Measurements from ENCODE around the gene TRIM71.
"Not testable (repeated sequence)": the region's sequence is repeated elsewhere in the genome, so short reads cannot be mapped to it uniquely, and the experiment has no call there.

DNA sequence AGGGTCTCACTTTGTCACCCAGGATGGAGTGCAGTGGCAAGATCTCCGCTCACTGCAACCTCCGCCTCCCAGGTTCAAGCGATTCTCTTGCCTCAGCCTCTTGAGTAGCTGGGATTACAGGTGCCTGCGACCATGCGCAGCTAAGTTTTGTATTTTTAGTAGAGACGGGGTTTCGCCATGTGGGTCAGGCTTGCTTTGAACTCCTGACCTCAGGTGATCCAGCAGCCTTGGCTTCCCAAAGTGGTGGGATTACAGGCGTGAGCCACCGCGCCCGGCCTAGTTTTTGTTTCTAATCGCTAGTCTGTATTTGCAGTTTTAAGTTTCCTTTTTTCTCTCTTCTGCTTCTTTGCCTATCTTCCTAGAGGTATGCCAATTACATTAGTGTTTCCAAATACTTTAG lies 127.8 kb downstream of the TRIM71 start:
- TF ChIP-seq, protein P1, sequence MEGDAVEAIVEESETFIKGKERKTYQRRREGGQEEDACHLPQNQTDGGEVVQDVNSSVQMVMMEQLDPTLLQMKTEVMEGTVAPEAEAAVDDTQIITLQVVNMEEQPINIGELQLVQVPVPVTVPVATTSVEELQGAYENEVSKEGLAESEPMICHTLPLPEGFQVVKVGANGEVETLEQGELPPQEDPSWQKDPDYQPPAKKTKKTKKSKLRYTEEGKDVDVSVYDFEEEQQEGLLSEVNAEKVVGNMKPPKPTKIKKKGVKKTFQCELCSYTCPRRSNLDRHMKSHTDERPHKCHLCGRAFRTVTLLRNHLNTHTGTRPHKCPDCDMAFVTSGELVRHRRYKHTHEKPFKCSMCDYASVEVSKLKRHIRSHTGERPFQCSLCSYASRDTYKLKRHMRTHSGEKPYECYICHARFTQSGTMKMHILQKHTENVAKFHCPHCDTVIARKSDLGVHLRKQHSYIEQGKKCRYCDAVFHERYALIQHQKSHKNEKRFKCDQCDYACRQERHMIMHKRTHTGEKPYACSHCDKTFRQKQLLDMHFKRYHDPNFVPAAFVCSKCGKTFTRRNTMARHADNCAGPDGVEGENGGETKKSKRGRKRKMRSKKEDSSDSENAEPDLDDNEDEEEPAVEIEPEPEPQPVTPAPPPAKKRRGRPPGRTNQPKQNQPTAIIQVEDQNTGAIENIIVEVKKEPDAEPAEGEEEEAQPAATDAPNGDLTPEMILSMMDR (IDR thresholded peaks at IDR 0.05), result not testable (repeated sequence)
- TF ChIP-seq POLR2A (IDR thresholded peaks at IDR 0.05), result not testable (repeated sequence)
